Dedifferentiated amniotic fluid mesenchymal stem cell (primary cell): ENCODE results near the gene NBDY.
"Not testable (repeated sequence)": the region's sequence is repeated elsewhere in the genome, so short reads cannot be mapped to it uniquely, and the experiment has no call there.

Experiments used
- DNase-seq: peaks from one replicate; pipeline ENCODE4 v3.0.0-alpha.2; 2016; ENCODE audit errors: extremely low spot score

Gene NBDY

GRCh38 chrX:56800801-56801200, 71.8 kb downstream of the NBDY start:
- no peak for DNase-seq

- DNase-seq: no peak
Observed at GRCh38 chrX:56802428-56802827, 73.4 kb downstream of the NBDY start.

GRCh38 chrX:56802921-56803849, 74.1 kb downstream of the NBDY start:
- DNase-seq: peak; percentile 39

GRCh38 chrX:56803850-56804681, 75.0 kb downstream of the NBDY start:
- no peak for DNase-seq

GRCh38 chrX:56804867-56805266, 75.8 kb downstream of the NBDY start:
- DNase-seq: no peak

- DNase-seq: no peak
Observed at GRCh38 chrX:56805399-56805798, 76.4 kb downstream of the NBDY start.

GRCh38 chrX:56806176-56806575, 77.1 kb downstream of the NBDY start:
- not testable (repeated sequence) for DNase-seq

- DNase-seq: no peak
Observed at GRCh38 chrX:56811599-56811998, 82.6 kb downstream of the NBDY start.

- no peak for DNase-seq
Observed at GRCh38 chrX:56812515-56813105, 83.6 kb downstream of the NBDY start.

GRCh38 chrX:56813318-56813837, 84.3 kb downstream of the NBDY start:
- no peak for DNase-seq

- DNase-seq: no peak
Observed at GRCh38 chrX:56817179-56817578, 88.1 kb downstream of the NBDY start.

GRCh38 chrX:56826020-56826419, 97.0 kb downstream of the NBDY start:
- DNase-seq: no peak

GRCh38 chrX:56833626-56834025, 104.6 kb downstream of the NBDY start:
- DNase-seq: no peak

GRCh38 chrX:56853436-56853835, 124.4 kb downstream of the NBDY start:
- DNase-seq: no peak

- DNase-seq: no peak
Observed at GRCh38 chrX:56857042-56857441, 128.0 kb downstream of the NBDY start.

GRCh38 chrX:56860888-56861287, 131.8 kb downstream of the NBDY start:
- no peak for DNase-seq
